H1 (cell line): Measurements from ENCODE around the gene PUSL1. TPM values are rescaled to one million over a fixed set of nuclear protein-coding genes. Genes with fewer than 3 reads are reported as not detected.
A peak's percentile ranks its signal among the peaks of the same experiment; 100 is the strongest.

ENCODE experiments used
- CTCF ChIA-PET: fragments of 300-600 bp; sonication (Branson Sonifier 250); formaldehyde crosslinking; loops from one replicate; lab custom pipeline; 2021; ENCODE audit not compliant: partially characterized antibody; lab: Charles Lee
- POLR2A ChIA-PET: fragments of 300-600 bp; sonication (Branson Sonifier 250); formaldehyde crosslinking; loops from one replicate; lab custom pipeline; 2021; ENCODE audit warnings: inconsistent platforms; ENCODE audit not compliant: partially characterized antibody; lab: Charles Lee
- DNase-seq, 2 experiments: peaks; one replicate each; pipeline versions ENCODE4 v3.0.0 to v3.0.0-alpha.2; 2010 to 2022; ENCODE audit warnings: low spot score in 2 of 2, low read depth in 1 of 2, mixed read lengths in 1 of 2
- FAIRE-seq: peaks from 2 replicates; lab custom pipeline; 2011; peaks lifted over from hg19 to GRCh38; lab: Jason Lieb, UNC
- H2AFZ ChIP-seq: 2 replicates; pipeline ENCODE4 v1.8.1; 2012; ENCODE audit warnings: low read length, inconsistent platforms
- H2AK5ac ChIP-seq: 2 replicates; pipeline ENCODE4 v1.6.1; 2013; ENCODE audit warnings: low read depth, low read length
- H2BK120ac ChIP-seq: replicated peaks from 2 replicates; pipeline ENCODE3; 2013; ENCODE audit warnings: low read depth, low read length, inconsistent platforms
- H2BK12ac ChIP-seq: 2 replicates; pipeline ENCODE4 v1.6.1; 2013; ENCODE audit warnings: low read depth, low read length
- H2BK15ac ChIP-seq: 2 replicates; pipeline ENCODE4 v1.6.1; 2013; ENCODE audit warnings: low read length
- H2BK20ac ChIP-seq: 2 replicates; pipeline ENCODE4 v1.6.1; 2013; ENCODE audit warnings: low read length
- H2BK5ac ChIP-seq: 2 replicates; pipeline ENCODE4 v1.6.1; 2013; ENCODE audit warnings: low read depth, low read length
- H3K14ac ChIP-seq: 2 replicates; pipeline ENCODE4 v1.6.1; 2013; ENCODE audit warnings: inconsistent platforms; ENCODE audit not compliant: insufficient read length
- H3K18ac ChIP-seq: 2 replicates; pipeline ENCODE4 v1.6.1; 2013; ENCODE audit warnings: low read length; ENCODE audit errors: extremely low read depth
- H3K23ac ChIP-seq: 2 replicates; pipeline ENCODE4 v1.6.1; 2013; ENCODE audit warnings: inconsistent platforms; ENCODE audit not compliant: insufficient read length
- H3K23me2 ChIP-seq: 2 replicates; pipeline ENCODE4 v1.6.1; 2013; ENCODE audit warnings: low read depth, low read length
- H3K27ac ChIP-seq: 2 replicates; pipeline ENCODE4 v1.6.1; 2011; ENCODE audit warnings: low read depth, low read length, inconsistent platforms
- H3K27me3 ChIP-seq, 4 experiments: replicated peaks in 1 of 4; 1 replicate in 1 of 4; 2 replicates in 3 of 4; pipeline versions ENCODE4 v1.6.1 to v1.8.1; 2011 to 2013; ENCODE audit warnings: low read length in 3 of 4, mild to moderate bottlenecking in 3 of 4, inconsistent platforms in 2 of 4, mixed read lengths in 2 of 4, moderate library complexity in 1 of 4; ENCODE audit not compliant: control insufficient read depth in 3 of 4, insufficient read depth in 3 of 4; ENCODE audit errors: extremely low read depth in 1 of 4
- H3K36me3 ChIP-seq, 4 experiments: 2 replicates each; pipeline versions ENCODE4 v1.6.1 to v1.8.1; 2011 to 2013; ENCODE audit warnings: mild to moderate bottlenecking in 4 of 4, low read length in 3 of 4, moderate library complexity in 2 of 4, control low read depth in 1 of 4, inconsistent platforms in 1 of 4; ENCODE audit not compliant: insufficient read depth in 4 of 4, control insufficient read depth in 2 of 4
- H3K4ac ChIP-seq: replicated peaks from 2 replicates; pipeline ENCODE3; 2013; ENCODE audit warnings: low read length, low read depth, mixed read lengths, inconsistent platforms; ENCODE audit not compliant: insufficient read length
- H3K4me1 ChIP-seq, 4 experiments: replicated peaks in 1 of 4; 1 replicate in 1 of 4; 2 replicates in 3 of 4; pipeline versions ENCODE4 v1.6.1 to v1.8.1; 2011 to 2013; ENCODE audit warnings: low read length in 3 of 4, inconsistent platforms in 2 of 4, mixed read lengths in 1 of 4; ENCODE audit not compliant: insufficient read depth in 4 of 4, control insufficient read depth in 3 of 4
- H3K4me2 ChIP-seq, 2 experiments: 2 replicates each; pipeline versions ENCODE4 v1.6.1 to v1.8.1; 2011 to 2013; ENCODE audit warnings: low read depth in 2 of 2, low read length in 2 of 2, control low read depth in 1 of 2, inconsistent platforms in 1 of 2, mild to moderate bottlenecking in 1 of 2; ENCODE audit not compliant: insufficient read depth in 1 of 2
- H3K4me3 ChIP-seq, 4 experiments: fragments of 200-600, 300-600 bp in 1 of 4; sonication (generic), shearing (Covaris generic), sonication (Bioruptor Twin) in 1 of 4; 2 replicates each; pipeline versions ENCODE4 v1.5.1 to v1.8.1; 2011 to 2016; ENCODE audit warnings: low read length in 4 of 4, low read depth in 3 of 4, control low read depth in 2 of 4, inconsistent platforms in 2 of 4, mild to moderate bottlenecking in 2 of 4, mixed read lengths in 1 of 4, moderate library complexity in 1 of 4; ENCODE audit not compliant: insufficient read depth in 2 of 4; ENCODE audit errors: extremely low read depth in 1 of 4
- H3K56ac ChIP-seq: replicated peaks from 2 replicates; pipeline ENCODE3; 2013; ENCODE audit warnings: low read depth, mild to moderate bottlenecking, mixed read lengths, low read length, inconsistent platforms; ENCODE audit not compliant: insufficient read length
- H3K79me1 ChIP-seq: 2 replicates; pipeline ENCODE4 v1.6.1; 2013; ENCODE audit warnings: low read depth, low read length, control low read depth
- H3K79me2 ChIP-seq, 2 experiments: 2 replicates each; pipeline versions ENCODE4 v1.6.1 to v1.8.1; 2012 to 2013; ENCODE audit warnings: low read length in 2 of 2, mild to moderate bottlenecking in 2 of 2, inconsistent platforms in 1 of 2; ENCODE audit not compliant: insufficient read depth in 2 of 2, control insufficient read depth in 1 of 2
- H3K9ac ChIP-seq, 4 experiments: replicated peaks in 1 of 4; 1 replicate in 1 of 4; 2 replicates in 3 of 4; pipeline versions ENCODE4 v1.6.1 to v1.8.1; 2011 to 2013; ENCODE audit warnings: low read depth in 3 of 4, low read length in 3 of 4, control low read depth in 2 of 4, mild to moderate bottlenecking in 2 of 4, moderate library complexity in 2 of 4, inconsistent platforms in 1 of 4; ENCODE audit errors: extremely low read depth in 1 of 4
- H3K9me3 ChIP-seq, 2 experiments: 2 replicates each; pipeline versions ENCODE4 v1.6.1 to v1.8.1; 2012 to 2013; ENCODE audit warnings: mild to moderate bottlenecking in 2 of 2, moderate library complexity in 2 of 2, control low read depth in 1 of 2, inconsistent platforms in 1 of 2, low read depth in 1 of 2, low read length in 1 of 2, mixed read lengths in 1 of 2; ENCODE audit not compliant: insufficient read depth in 2 of 2
- H4K20me1 ChIP-seq, 2 experiments: replicated peaks in 1 of 2; 2 replicates each; pipeline versions ENCODE3 to v1.8.1; 2011 to 2013; ENCODE audit warnings: inconsistent platforms in 2 of 2, low read length in 2 of 2, mild to moderate bottlenecking in 1 of 2; ENCODE audit not compliant: insufficient read depth in 2 of 2, control insufficient read depth in 1 of 2
- H4K5ac ChIP-seq: 2 replicates; pipeline ENCODE4 v1.6.1; 2013; ENCODE audit warnings: low read length, low read depth, mixed read lengths, inconsistent platforms; ENCODE audit not compliant: insufficient read length
- H4K8ac ChIP-seq: 2 replicates; pipeline ENCODE4 v1.8.0; 2013; ENCODE audit warnings: mild to moderate bottlenecking, moderate library complexity, low read length, inconsistent platforms; ENCODE audit not compliant: insufficient read depth; ENCODE audit errors: extremely low read depth
- H4K91ac ChIP-seq: replicated peaks from 2 replicates; pipeline ENCODE3; 2013; ENCODE audit warnings: low read length, mixed read lengths, inconsistent platforms; ENCODE audit not compliant: insufficient read length
- ATF3 ChIP-seq: IDR thresholded peaks from 2 replicates; pipeline ENCODE4 v1.6.1; 2011; ENCODE audit warnings: low read depth, mild to moderate bottlenecking, low read length; ENCODE audit not compliant: insufficient read depth
- CTBP2 ChIP-seq: IDR thresholded peaks from 2 replicates; pipeline ENCODE4 v1.7.0; 2011; ENCODE audit warnings: borderline replicate concordance, mild to moderate bottlenecking, moderate library complexity, mixed read lengths, low read length; ENCODE audit not compliant: insufficient read depth, insufficient read length
- E2F6 ChIP-seq: IDR thresholded peaks from 2 replicates; pipeline ENCODE4 v1.6.1; 2012; ENCODE audit warnings: inconsistent platforms
- JUND ChIP-seq: IDR thresholded peaks from 2 replicates; pipeline ENCODE4 v1.6.1; 2011; ENCODE audit warnings: mild to moderate bottlenecking, improper control_type of control experiment, low read length
- MAX ChIP-seq: IDR thresholded peaks from 2 replicates; pipeline ENCODE4 v1.6.1; 2012; ENCODE audit warnings: inconsistent platforms
- USF2 ChIP-seq: IDR thresholded peaks from 2 replicates; pipeline ENCODE4 v1.6.1; 2011; ENCODE audit warnings: low read length, improper control_type of control experiment
- WGBS, 2 experiments: shearing (Covaris generic) in 1 of 2; methylation state at CpG; one replicate each; pipeline versions ENCODE4 v1.1.6 to v1.1.7; 2013 to 2015; ENCODE audit warnings: low lambda C conversion rate in 2 of 2, mixed read lengths in 2 of 2, inconsistent platforms in 1 of 2, low coverage in 1 of 2, missing lambda C conversion rate in 1 of 2; ENCODE audit not compliant: insufficient replicate concordance in 2 of 2, insufficient coverage in 1 of 2, insufficient read length in 1 of 2; ENCODE audit errors: extremely low coverage in 1 of 2, missing lambda C conversion rate in 1 of 2; 5-methylcytosine and 5-hydroxymethylcytosine counted together
- polyA plus RNA-seq, 7 experiments: library from polyadenylated mRNA; depleted of rRNA in 3 of 7; stranded (reverse) in 5 of 7; unstranded in 2 of 7; fragments of >200 nt in 5 of 7; fragments of 200-250 nt in 2 of 7; gene quantifications; 1 replicate in 5 of 7; 2 replicates in 1 of 7; 4 replicates in 1 of 7; pipeline versions ENCODE4 v1.2.1 to v1.2.3, GENCODE V29; 2011 to 2013; ENCODE audit warnings: missing spikeins in 2 of 7, mixed read lengths in 2 of 7
- total RNA-seq: library from RNA; stranded (reverse); fragmentation: NEBNext Ultra II Directional; extraction: Animal tissue kit (Norgen Biotek cat#: 25700); gene quantifications from 2 replicates; pipeline ENCODE4 v1.2.1, GENCODE V29; 2021

Gene PUSL1
- total and polyA plus RNA-seq, 2 of the 8 experiments (the other 6 are each of a cell fraction or from before 2014, with no cell fraction given): 38.8 to 87.4 TPM

GRCh38 chr1:1304331-1305299, 3.8 kb upstream of the PUSL1 start:
- H3K23me2 ChIP-seq: peaks cover 21% of the 10 kb centered on the region; the same call in 1 of the 2 replicates
- TF ChIP-seq JUND (peak; percentile 76; the same call in 1 of the 2 replicates), E2F6 (peak; percentile 96), USF2 (peak; percentile 92), ATF3 (peak; percentile 71; the same call in 1 of the 2 replicates), CTBP2 (no peak), MAX (peak; percentile 89)

More at GRCh38 chr1:1304331-1305299, 3.8 kb upstream of the PUSL1 start:
- Histone ChIP-seq H4K8ac (peak overlapping the region; percentile 96), H2BK5ac (peak overlapping the region; percentile 78; the same call in 1 of the 2 replicates), H3K4me2 (peak overlapping the region; percentile 59 to 60), H4K5ac (peak overlapping the region; percentile 66), H2BK12ac (no peak overlapping the region), H3K9ac (peak overlapping the region in 2 of 4 experiments; percentile 25 to 26; a peak in 2 of 7 replicates), H2BK120ac (peak overlapping the region; percentile 94), H2AFZ (no peak overlapping the region), H3K4ac (no peak overlapping the region), H3K14ac (no peak overlapping the region), H3K79me2 (peaks cover 0 to 6% of the 10 kb centered on the region in 2 experiments; a peak in 1 of 4 replicates), H3K56ac (no peak overlapping the region), H3K27ac (peak overlapping the region; percentile 38; the same call in 1 of the 2 replicates), H3K4me1 (peaks cover 0 to 34% (median 28%) of the 10 kb centered on the region in 4 experiments; a peak in 6 of 7 replicates), H3K4me3 (peak overlapping the region in 2 of 4 experiments; percentile 14 to 38; a peak in 2 of 8 replicates), H3K79me1 (peaks cover 4% of the 10 kb centered on the region; the same call in 1 of the 2 replicates), H2BK15ac (peak overlapping the region; percentile 61; the same call in 1 of the 2 replicates), H2BK20ac (0 out of 2 replicates have a peak overlapping the region, but pooled peaks have one; percentile 72), H3K36me3 (no peaks in the 10 kb centered on the region), H4K20me1 (peaks cover 5 to 25% of the 10 kb centered on the region in 2 experiments), H3K9me3 (no peaks in the 10 kb centered on the region), H3K27me3 (peaks cover 0 to 4% (median 1%) of the 10 kb centered on the region in 4 experiments; a peak in 1 of 7 replicates), H2AK5ac (peak overlapping the region; percentile 53; the same call in 1 of the 2 replicates), H3K18ac (peak overlapping the region; percentile 78), H4K91ac (peak overlapping the region; percentile 81), H3K23ac (no peak overlapping the region)
- POLR2A ChIA-PET: interaction anchor here (0.6 to 1.5 kb wide), 9 partner anchors 10 to 71 kb away, joined by 3 to 6 read pairs (median 3); partner anchors contain the start of gene AURKAIP1
- FAIRE-seq (no peak), DNase-seq (peak in 1 of 2 experiments; percentile 83)
- 54% methylated on average over 23 of the region's 29 CpGs; no CpG with 5 or more reads in 1 of the 2 experiments for WGBS, 2 experiments
- CTCF ChIA-PET: interaction anchor here (0.7 to 2.1 kb wide), 5 partner anchors 8 to 123 kb away, joined by 3 to 17 read pairs (median 3); no protein-coding TSS in a partner anchor
